ENCODE data around the gene CTSZ. TPM values are rescaled to one million over a fixed set of nuclear protein-coding genes. Genes with fewer than 3 reads are reported as not detected.

CTSZ gene
- total and polyA plus RNA-seq, 2 of the 8 experiments (the other 6 are each of a cell fraction or from before 2014, with no cell fraction given), result 32.8 to 34.0 TPM

DNA sequence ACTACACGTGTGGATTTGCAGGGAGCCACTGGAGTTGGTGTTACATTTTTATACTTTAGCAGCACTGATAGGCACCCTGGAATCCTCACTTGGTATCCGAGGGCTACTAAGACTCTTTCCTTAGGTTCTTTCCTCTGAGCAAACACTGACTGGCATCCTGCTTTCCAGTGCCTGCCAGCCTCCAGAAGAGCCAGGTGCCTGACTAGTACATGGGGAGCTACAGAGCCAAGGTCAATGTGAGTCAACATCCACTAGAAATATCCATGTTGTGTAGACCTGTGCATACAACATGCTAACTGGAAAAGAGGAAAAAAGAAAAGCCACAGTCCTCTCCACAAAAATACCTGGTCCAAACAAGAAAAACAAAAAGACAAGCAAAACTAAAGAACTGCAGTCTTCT is 18.0 kb upstream of the CTSZ start (continued):
- TF ChIP-seq, protein P1, sequence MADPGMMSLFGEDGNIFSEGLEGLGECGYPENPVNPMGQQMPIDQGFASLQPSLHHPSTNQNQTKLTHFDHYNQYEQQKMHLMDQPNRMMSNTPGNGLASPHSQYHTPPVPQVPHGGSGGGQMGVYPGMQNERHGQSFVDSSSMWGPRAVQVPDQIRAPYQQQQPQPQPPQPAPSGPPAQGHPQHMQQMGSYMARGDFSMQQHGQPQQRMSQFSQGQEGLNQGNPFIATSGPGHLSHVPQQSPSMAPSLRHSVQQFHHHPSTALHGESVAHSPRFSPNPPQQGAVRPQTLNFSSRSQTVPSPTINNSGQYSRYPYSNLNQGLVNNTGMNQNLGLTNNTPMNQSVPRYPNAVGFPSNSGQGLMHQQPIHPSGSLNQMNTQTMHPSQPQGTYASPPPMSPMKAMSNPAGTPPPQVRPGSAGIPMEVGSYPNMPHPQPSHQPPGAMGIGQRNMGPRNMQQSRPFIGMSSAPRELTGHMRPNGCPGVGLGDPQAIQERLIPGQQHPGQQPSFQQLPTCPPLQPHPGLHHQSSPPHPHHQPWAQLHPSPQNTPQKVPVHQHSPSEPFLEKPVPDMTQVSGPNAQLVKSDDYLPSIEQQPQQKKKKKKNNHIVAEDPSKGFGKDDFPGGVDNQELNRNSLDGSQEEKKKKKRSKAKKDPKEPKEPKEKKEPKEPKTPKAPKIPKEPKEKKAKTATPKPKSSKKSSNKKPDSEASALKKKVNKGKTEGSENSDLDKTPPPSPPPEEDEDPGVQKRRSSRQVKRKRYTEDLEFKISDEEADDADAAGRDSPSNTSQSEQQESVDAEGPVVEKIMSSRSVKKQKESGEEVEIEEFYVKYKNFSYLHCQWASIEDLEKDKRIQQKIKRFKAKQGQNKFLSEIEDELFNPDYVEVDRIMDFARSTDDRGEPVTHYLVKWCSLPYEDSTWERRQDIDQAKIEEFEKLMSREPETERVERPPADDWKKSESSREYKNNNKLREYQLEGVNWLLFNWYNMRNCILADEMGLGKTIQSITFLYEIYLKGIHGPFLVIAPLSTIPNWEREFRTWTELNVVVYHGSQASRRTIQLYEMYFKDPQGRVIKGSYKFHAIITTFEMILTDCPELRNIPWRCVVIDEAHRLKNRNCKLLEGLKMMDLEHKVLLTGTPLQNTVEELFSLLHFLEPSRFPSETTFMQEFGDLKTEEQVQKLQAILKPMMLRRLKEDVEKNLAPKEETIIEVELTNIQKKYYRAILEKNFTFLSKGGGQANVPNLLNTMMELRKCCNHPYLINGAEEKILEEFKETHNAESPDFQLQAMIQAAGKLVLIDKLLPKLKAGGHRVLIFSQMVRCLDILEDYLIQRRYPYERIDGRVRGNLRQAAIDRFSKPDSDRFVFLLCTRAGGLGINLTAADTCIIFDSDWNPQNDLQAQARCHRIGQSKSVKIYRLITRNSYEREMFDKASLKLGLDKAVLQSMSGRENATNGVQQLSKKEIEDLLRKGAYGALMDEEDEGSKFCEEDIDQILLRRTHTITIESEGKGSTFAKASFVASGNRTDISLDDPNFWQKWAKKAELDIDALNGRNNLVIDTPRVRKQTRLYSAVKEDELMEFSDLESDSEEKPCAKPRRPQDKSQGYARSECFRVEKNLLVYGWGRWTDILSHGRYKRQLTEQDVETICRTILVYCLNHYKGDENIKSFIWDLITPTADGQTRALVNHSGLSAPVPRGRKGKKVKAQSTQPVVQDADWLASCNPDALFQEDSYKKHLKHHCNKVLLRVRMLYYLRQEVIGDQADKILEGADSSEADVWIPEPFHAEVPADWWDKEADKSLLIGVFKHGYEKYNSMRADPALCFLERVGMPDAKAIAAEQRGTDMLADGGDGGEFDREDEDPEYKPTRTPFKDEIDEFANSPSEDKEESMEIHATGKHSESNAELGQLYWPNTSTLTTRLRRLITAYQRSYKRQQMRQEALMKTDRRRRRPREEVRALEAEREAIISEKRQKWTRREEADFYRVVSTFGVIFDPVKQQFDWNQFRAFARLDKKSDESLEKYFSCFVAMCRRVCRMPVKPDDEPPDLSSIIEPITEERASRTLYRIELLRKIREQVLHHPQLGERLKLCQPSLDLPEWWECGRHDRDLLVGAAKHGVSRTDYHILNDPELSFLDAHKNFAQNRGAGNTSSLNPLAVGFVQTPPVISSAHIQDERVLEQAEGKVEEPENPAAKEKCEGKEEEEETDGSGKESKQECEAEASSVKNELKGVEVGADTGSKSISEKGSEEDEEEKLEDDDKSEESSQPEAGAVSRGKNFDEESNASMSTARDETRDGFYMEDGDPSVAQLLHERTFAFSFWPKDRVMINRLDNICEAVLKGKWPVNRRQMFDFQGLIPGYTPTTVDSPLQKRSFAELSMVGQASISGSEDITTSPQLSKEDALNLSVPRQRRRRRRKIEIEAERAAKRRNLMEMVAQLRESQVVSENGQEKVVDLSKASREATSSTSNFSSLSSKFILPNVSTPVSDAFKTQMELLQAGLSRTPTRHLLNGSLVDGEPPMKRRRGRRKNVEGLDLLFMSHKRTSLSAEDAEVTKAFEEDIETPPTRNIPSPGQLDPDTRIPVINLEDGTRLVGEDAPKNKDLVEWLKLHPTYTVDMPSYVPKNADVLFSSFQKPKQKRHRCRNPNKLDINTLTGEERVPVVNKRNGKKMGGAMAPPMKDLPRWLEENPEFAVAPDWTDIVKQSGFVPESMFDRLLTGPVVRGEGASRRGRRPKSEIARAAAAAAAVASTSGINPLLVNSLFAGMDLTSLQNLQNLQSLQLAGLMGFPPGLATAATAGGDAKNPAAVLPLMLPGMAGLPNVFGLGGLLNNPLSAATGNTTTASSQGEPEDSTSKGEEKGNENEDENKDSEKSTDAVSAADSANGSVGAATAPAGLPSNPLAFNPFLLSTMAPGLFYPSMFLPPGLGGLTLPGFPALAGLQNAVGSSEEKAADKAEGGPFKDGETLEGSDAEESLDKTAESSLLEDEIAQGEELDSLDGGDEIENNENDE (IDR thresholded peaks at IDR 0.05; ENCODE audit: insufficient replicate concordance, low read length), result no peak
- TF ChIP-seq ASH2L (IDR thresholded peaks at IDR 0.05; ENCODE audit: low read length), result no peak
- no peak for TF ChIP-seq SP2 (IDR thresholded peaks at IDR 0.05; ENCODE audit: low read length)
- TF ChIP-seq SAP30 (IDR thresholded peaks at IDR 0.05; ENCODE audit: insufficient read depth, insufficient replicate concordance, low read length), result no peak
- TF ChIP-seq ZNF274 (IDR thresholded peaks at IDR 0.05; ENCODE audit: borderline replicate concordance, extremely low read depth, low read length), result no peak

Measured in H1 (cell line).